CD4-positive, alpha-beta T cell treated with Interleukin-15 for 4 hours (primary cell): ENCODE results near the gene LRMDA.

Experiments
- DNase-seq: peaks from one replicate; pipeline ENCODE4 v3.0.0-alpha.2; 2020; ENCODE audit warnings: low spot score

The LRMDA gene

GRCh38 chr10:75476985-75477384, 45.6 kb downstream of the LRMDA start:
- DNase-seq: no peak

GRCh38 chr10:75477680-75478079, 46.3 kb downstream of the LRMDA start:
- DNase-seq: no peak

- DNase-seq: no peak
Observed at GRCh38 chr10:75480374-75480773, 49.0 kb downstream of the LRMDA start.

GRCh38 chr10:75483188-75483587, 51.8 kb downstream of the LRMDA start:
- no peak for DNase-seq

GRCh38 chr10:75484717-75485116, 53.3 kb downstream of the LRMDA start:
- DNase-seq: no peak

- no peak for DNase-seq
Observed at GRCh38 chr10:75486591-75486990, 55.2 kb downstream of the LRMDA start.

GRCh38 chr10:75487087-75487754, 55.8 kb downstream of the LRMDA start:
- DNase-seq: no peak

- DNase-seq: no peak
Observed at GRCh38 chr10:75487755-75488125, 56.3 kb downstream of the LRMDA start.

GRCh38 chr10:75492173-75492925, 60.9 kb downstream of the LRMDA start:
- DNase-seq: no peak

- DNase-seq: no peak
Observed at GRCh38 chr10:75493464-75493863, 62.0 kb downstream of the LRMDA start.

- no peak for DNase-seq
Observed at GRCh38 chr10:75495434-75496190, 64.2 kb downstream of the LRMDA start.

GRCh38 chr10:75496191-75496567, 64.8 kb downstream of the LRMDA start:
- DNase-seq: no peak

GRCh38 chr10:75497997-75498883, 66.8 kb downstream of the LRMDA start:
- DNase-seq: no peak

- DNase-seq: no peak
Observed at GRCh38 chr10:75498884-75499350, 67.5 kb downstream of the LRMDA start.

- no peak for DNase-seq
Observed at GRCh38 chr10:75499556-75500160, 68.2 kb downstream of the LRMDA start.

GRCh38 chr10:75502389-75502788, 71.0 kb downstream of the LRMDA start:
- no peak for DNase-seq

GRCh38 chr10:75502838-75503237, 71.4 kb downstream of the LRMDA start:
- no peak for DNase-seq

- no peak for DNase-seq
Observed at GRCh38 chr10:75505293-75505692, 73.9 kb downstream of the LRMDA start.

GRCh38 chr10:75505840-75506506, 74.5 kb downstream of the LRMDA start:
- no peak for DNase-seq

- DNase-seq: no peak
Observed at GRCh38 chr10:75506930-75507329, 75.5 kb downstream of the LRMDA start.

GRCh38 chr10:75507469-75507868, 76.0 kb downstream of the LRMDA start:
- DNase-seq: no peak
